ENCODE measurements around the gene AFAP1L1.

DNA sequence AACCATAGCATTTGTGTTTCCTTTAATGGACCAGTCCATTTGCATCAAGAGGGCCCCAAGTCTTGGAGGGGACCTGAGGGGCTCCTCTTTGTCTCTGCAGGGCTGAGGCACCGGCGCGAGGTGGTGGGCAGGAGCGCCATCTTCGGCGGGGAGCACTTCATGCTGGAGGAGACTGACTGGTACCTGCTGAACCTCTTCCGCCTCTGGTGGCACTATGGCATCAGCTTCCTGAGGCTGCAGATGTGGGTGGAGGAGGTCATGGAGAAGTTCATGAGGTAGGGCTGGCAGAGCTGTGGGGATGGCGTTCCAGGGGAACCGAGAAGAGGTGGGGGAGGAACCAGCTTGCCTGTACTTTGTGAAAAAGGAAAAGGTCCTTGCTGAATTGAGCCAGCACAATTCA, 92.3 kb downstream of the AFAP1L1 start:
- TF ChIP-seq, protein P1, sequence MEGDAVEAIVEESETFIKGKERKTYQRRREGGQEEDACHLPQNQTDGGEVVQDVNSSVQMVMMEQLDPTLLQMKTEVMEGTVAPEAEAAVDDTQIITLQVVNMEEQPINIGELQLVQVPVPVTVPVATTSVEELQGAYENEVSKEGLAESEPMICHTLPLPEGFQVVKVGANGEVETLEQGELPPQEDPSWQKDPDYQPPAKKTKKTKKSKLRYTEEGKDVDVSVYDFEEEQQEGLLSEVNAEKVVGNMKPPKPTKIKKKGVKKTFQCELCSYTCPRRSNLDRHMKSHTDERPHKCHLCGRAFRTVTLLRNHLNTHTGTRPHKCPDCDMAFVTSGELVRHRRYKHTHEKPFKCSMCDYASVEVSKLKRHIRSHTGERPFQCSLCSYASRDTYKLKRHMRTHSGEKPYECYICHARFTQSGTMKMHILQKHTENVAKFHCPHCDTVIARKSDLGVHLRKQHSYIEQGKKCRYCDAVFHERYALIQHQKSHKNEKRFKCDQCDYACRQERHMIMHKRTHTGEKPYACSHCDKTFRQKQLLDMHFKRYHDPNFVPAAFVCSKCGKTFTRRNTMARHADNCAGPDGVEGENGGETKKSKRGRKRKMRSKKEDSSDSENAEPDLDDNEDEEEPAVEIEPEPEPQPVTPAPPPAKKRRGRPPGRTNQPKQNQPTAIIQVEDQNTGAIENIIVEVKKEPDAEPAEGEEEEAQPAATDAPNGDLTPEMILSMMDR (tag by site-specific recombination; IDR thresholded peaks at IDR 0.05): no peak
- TF ChIP-seq KLF10 (tag by site-specific recombination; IDR thresholded peaks at IDR 0.05) (no peak), ZNF121 (tag by site-specific recombination; IDR thresholded peaks at IDR 0.05) (no peak), ZXDB (tag by site-specific recombination; IDR thresholded peaks at IDR 0.05) (no peak), ZNF555 (tag by site-specific recombination; conservative IDR thresholded peaks at IDR 0.05) (no peak), ZFHX2 (tag by site-specific recombination; conservative IDR thresholded peaks at IDR 0.05) (no peak), ZBTB48 (tag by site-specific recombination; IDR thresholded peaks at IDR 0.05) (no peak)
- TF ChIP-seq, protein P2, sequence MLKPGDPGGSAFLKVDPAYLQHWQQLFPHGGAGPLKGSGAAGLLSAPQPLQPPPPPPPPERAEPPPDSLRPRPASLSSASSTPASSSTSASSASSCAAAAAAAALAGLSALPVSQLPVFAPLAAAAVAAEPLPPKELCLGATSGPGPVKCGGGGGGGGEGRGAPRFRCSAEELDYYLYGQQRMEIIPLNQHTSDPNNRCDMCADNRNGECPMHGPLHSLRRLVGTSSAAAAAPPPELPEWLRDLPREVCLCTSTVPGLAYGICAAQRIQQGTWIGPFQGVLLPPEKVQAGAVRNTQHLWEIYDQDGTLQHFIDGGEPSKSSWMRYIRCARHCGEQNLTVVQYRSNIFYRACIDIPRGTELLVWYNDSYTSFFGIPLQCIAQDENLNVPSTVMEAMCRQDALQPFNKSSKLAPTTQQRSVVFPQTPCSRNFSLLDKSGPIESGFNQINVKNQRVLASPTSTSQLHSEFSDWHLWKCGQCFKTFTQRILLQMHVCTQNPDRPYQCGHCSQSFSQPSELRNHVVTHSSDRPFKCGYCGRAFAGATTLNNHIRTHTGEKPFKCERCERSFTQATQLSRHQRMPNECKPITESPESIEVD (tag by site-specific recombination; IDR thresholded peaks at IDR 0.05): no peak
- TF ChIP-seq, protein P3, sequence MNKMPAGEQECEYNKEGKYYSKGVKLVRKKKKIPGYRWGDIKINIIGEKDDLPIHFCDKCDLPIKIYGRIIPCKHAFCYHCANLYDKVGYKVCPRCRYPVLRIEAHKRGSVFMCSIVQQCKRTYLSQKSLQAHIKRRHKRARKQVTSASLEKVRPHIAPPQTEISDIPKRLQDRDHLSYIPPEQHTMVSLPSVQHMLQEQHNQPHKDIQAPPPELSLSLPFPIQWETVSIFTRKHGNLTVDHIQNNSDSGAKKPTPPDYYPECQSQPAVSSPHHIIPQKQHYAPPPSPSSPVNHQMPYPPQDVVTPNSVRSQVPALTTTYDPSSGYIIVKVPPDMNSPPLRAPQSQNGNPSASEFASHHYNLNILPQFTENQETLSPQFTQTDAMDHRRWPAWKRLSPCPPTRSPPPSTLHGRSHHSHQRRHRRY (tag by site-specific recombination; IDR thresholded peaks at IDR 0.05): no peak
- TF ChIP-seq, protein P4, sequence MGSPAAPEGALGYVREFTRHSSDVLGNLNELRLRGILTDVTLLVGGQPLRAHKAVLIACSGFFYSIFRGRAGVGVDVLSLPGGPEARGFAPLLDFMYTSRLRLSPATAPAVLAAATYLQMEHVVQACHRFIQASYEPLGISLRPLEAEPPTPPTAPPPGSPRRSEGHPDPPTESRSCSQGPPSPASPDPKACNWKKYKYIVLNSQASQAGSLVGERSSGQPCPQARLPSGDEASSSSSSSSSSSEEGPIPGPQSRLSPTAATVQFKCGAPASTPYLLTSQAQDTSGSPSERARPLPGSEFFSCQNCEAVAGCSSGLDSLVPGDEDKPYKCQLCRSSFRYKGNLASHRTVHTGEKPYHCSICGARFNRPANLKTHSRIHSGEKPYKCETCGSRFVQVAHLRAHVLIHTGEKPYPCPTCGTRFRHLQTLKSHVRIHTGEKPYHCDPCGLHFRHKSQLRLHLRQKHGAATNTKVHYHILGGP (tag by site-specific recombination; IDR thresholded peaks at IDR 0.05): no peak

Data from HEK293 (cell line).